GM12874 (cell line): ENCODE data around the gene BRMS1.

Experiments used
- TF ChIP-seq, protein P1 (sequence below): IDR thresholded peaks from 2 replicates; pipeline ENCODE4 v1.5.1; 2011; ENCODE audit warnings: low read depth, mild to moderate bottlenecking, control low read depth, low read length, moderate library complexity; ENCODE audit not compliant: insufficient read depth

Gene BRMS1

DNA sequence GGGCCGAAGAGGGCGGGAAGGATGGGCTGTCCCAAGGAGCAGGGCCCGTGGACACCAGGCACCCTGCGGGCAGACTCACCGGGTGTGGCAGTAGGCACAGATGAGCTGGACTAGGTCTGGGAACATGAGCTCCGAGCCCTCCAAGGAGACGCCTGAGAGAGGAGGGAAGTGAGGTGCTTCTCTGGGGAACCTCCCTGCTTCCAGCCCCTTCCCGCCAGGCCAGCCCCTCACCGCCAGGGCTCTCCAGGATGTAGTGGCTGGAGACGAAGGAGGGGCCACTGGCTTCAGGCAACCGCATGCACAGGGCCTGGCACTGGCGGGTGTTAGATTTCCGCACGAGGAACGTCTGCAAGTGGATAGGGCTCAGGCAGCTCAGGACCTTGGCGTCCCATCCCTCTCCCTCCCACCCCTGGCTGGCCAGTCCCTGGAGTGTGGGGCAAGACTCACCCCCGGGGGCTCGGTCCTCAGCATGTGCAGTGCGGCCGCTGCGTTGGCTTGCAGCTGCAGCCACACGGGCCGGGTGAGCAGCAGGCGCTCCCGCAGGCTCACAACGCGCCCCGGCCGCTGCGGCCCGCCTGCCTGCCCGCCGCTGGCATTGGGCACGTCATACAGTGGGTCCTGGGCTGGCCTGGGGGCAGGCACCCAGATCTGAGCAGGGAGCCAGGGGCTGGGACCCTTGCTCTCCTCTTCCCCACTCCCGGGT lies 9.2 kb downstream of the BRMS1 start:
- TF ChIP-seq, protein P1, sequence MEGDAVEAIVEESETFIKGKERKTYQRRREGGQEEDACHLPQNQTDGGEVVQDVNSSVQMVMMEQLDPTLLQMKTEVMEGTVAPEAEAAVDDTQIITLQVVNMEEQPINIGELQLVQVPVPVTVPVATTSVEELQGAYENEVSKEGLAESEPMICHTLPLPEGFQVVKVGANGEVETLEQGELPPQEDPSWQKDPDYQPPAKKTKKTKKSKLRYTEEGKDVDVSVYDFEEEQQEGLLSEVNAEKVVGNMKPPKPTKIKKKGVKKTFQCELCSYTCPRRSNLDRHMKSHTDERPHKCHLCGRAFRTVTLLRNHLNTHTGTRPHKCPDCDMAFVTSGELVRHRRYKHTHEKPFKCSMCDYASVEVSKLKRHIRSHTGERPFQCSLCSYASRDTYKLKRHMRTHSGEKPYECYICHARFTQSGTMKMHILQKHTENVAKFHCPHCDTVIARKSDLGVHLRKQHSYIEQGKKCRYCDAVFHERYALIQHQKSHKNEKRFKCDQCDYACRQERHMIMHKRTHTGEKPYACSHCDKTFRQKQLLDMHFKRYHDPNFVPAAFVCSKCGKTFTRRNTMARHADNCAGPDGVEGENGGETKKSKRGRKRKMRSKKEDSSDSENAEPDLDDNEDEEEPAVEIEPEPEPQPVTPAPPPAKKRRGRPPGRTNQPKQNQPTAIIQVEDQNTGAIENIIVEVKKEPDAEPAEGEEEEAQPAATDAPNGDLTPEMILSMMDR = no peak

DNA sequence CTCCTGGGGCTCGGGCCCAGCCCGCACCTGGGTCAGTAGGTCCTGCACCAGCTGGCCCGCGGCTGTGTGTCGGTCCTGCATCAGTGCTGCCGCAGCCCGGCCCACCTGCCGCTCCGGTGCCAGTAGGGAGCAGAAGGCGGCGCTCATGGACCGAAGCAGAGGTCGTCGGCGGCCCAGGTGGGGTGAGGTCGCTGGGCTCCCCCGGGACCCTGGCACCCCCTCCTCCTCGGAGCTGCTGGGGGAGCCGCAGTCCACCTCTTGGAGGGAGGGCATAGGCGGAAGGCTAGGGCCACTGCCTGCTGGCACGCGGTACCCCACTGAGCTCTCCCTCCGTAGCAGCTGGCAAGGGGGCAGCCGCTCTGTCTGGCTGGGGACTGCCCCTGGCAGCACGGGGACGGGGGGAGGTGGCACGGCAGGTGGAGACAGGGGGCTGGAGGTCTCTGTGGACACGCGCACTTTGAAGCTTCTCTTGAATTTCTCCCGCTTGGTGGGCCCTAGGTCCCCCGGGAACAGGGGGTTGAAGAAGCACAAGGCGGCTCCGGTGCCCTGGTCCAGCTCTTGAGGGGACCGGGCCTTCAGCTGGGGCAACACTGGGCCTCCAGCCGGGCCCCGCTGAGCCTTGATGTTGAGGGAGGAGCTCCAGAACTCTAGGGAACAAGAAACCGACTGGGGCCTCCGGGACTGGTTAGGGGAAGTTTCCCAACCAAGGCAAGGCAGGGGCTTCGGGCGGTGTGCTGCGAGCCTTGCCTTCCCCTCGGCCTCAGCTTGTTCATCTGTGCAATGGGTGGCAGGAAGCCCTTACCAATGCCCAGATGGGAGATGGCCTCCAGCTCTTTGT lies 10.1 kb downstream of the BRMS1 start:
- TF ChIP-seq, protein P1 = no peak

DNA sequence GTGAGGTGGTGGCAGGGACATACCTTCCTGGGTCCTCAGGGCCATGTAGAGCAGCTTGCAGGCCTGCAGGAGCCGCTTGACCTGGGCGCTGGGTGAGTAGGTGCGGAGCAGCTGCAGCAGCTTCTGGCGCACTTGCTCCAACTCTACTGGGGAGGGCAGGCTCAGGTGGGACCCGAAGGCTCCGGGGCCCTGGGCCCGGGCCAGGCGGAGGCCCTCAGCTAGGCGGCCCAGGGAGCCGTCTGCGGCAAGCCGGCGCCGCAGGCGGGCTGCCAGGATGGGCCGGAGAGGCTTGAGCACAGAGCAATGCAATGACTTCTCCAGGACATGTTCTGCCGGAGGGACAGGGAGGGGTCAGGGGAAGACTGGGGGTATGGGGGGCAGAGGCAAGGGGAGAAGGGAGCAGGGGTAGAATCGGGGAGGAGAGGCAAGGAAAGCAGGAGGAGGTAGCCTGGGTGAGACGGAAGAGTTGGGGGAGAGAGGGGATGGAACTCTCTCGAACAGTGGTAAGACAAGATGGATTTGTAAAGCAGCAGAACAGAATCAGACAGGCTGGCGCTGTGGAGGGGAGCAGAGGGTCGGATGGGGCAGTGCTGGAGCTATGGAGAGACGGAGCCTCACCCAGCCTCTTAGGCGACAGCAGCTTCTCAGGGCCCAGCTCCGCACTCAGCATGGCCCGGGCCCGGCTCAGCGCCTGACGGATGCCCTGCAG lies 10.9 kb downstream of the BRMS1 start:
- TF ChIP-seq, protein P1 = no peak

DNA sequence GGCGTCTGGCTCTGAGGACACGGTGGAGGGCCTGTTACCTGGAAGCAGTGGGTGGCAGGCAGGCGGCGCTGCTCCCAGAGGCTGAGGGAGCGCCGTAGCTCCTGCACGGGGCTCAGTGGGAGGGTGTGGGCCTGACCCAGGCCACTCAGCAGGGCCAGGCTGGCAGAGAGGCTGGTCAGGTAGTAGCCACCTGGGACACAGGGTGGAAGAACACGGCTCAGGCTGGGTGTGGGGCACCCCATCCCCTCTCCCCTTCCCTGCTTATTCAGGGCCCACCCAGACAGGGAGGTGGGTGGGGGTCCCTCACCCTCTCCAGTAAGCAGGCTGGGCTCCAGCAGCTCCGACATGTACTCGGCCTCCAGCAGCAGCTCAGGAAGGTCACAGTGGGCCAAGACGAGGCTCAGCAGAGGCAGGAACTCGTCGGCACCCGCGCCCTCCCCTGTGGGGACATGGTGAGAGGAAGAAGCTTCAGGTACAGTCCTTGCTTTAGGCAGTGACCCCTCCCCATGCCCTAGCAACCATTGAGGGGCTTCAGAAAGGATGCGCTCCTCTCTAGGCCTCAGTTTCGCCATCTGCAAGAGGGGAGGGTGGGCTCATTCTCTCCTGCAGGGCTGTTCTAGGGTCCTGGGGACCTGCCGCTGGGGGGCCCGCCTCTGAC lies 11.6 kb downstream of the BRMS1 start:
- TF ChIP-seq, protein P1 = no peak

DNA sequence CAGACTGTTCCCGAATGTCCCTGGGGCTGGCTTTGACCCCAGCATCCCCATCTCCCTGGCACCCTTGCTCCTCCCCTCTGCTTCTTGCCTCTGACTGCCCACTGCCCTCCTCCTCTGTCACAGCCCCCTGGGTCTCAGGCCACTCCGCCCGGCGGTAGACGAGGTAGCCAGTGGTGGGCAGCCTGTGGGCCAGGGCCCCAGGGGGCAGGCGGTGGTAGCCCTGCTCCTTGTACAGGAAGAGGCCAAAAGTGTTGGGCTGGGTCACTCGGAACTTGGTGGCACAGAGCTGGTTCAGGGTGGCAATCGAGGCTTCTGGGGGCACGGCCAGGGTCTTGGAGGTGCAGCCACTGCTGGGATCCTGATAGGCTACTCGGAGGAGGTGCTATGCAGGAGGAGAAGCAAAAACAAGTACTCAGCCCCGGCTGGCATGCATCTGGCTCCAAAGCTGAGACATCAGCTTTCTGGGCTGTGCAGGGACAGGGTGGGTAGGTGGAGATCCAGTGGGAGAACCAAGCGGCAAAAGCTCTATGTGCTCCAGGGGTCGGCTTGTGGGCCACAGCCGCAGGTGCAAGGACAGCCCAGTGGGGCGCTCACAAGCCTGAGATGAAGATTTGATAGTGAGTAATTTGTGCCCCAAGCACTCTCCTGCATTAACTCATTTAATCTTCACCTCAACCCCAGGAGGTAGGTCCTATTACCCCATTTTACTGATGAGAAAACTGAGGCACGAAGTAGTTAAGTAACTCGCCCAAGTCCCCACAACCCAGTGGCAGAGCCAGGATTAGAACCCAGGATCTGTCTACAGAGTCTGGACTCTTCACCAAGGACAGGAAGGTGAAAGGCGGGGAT lies 12.3 kb downstream of the BRMS1 start:
- TF ChIP-seq, protein P1 = no peak

DNA sequence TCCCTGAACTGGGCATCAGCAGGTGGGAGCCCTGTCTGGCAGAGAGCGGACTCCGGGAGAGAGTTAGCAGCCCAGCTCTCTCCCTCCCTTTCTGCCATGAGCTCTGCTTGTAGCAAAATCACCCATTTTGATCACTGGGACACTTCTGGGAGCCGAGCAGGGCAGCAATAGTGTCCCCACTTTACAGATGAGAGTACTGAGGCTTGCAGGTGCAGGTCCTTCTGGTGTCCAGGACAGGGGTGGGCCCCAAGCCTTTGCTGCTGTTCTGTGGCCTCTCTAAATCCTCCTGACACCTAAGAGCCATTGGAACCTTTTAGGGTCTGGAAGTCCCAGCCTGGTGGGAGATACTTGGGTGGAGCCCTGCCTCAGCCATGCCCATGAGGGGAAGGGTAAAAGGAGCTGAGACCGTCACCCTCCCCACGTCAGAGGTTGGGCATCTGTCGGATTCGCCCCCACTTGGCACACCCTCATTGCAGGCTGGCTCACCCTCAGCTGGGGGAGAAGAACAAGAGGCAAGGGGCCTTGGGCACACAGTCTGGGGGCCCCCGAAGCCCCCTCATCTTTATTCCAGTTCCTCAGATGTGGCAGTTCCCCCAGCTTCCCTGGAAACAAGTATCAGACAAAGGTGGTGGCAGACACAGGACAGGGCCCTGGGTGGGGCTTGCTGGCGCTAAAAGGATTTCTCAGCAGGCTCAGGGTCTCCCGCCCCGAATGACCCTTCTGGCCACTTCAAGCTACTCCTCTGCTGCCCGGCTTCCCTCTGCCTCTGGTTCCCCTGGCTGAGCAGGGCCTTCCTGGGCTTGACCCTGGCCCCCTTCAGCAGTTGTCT lies 13.1 kb downstream of the BRMS1 start:
- TF ChIP-seq, protein P1 = no peak
